Keratinocyte (primary cell): ENCODE data around the gene QRICH1. TPM values are rescaled to one million over a fixed set of nuclear protein-coding genes. Genes with fewer than 3 reads are reported as not detected.

ENCODE experiments used
- DNase-seq: peaks from one replicate; pipeline ENCODE4 v3.0.0-alpha.2; 2011; ENCODE audit warnings: low read depth, missing footprints, low spot score
- FAIRE-seq: peaks from 2 replicates; lab custom pipeline; 2011; peaks lifted over from hg19 to GRCh38; lab: Jason Lieb, UNC
- H2AFZ ChIP-seq: 2 replicates; pipeline ENCODE4 v1.6.0; 2012; ENCODE audit warnings: low read length, control low read depth, inconsistent platforms; ENCODE audit not compliant: control insufficient read depth
- H3K27ac ChIP-seq: 2 replicates; pipeline ENCODE4 v1.5.1; 2011; ENCODE audit warnings: low read length; ENCODE audit not compliant: control insufficient read depth, insufficient read depth
- H3K27me3 ChIP-seq: 3 replicates; pipeline ENCODE4 v1.6.0; 2011; ENCODE audit warnings: low read length; ENCODE audit not compliant: control insufficient read depth, insufficient read depth; ENCODE audit errors: extremely low read depth
- H3K36me3 ChIP-seq, 2 experiments: 2 replicates in 1 of 2; 3 replicates in 1 of 2; pipeline ENCODE4 v1.5.1; 2011; ENCODE audit warnings: low read length in 2 of 2, mild to moderate bottlenecking in 1 of 2; ENCODE audit not compliant: control insufficient read depth in 2 of 2, insufficient read depth in 2 of 2; ENCODE audit errors: extremely low read depth in 1 of 2
- H3K4me1 ChIP-seq: 3 replicates; pipeline ENCODE4 v1.5.1; 2011; ENCODE audit warnings: low read length; ENCODE audit not compliant: control insufficient read depth, insufficient read depth; ENCODE audit errors: extremely low read depth
- H3K4me2 ChIP-seq: 3 replicates; pipeline ENCODE4 v1.6.0; 2011; ENCODE audit warnings: low read depth, low read length; ENCODE audit not compliant: control insufficient read depth, insufficient read depth; ENCODE audit errors: extremely low read depth
- H3K4me3 ChIP-seq, 3 experiments: fragments of 200-600 bp in 1 of 3; sonication (generic) in 1 of 3; 2 replicates in 2 of 3; 3 replicates in 1 of 3; pipeline ENCODE4 v1.5.1; 2011 to 2016; ENCODE audit warnings: low read length in 3 of 3, mild to moderate bottlenecking in 3 of 3, control low read depth in 2 of 3, inconsistent platforms in 1 of 3, low read depth in 1 of 3, mixed read lengths in 1 of 3, mixed run types in 1 of 3, moderate library complexity in 1 of 3; ENCODE audit not compliant: control insufficient read depth in 2 of 3, insufficient read depth in 2 of 3; ENCODE audit errors: extremely low read depth in 1 of 3
- H3K79me2 ChIP-seq: 2 replicates; pipeline ENCODE4 v1.6.0; 2012; ENCODE audit warnings: low read length; ENCODE audit not compliant: control insufficient read depth, insufficient read depth
- H3K9ac ChIP-seq: 3 replicates; pipeline ENCODE4 v1.6.0; 2011; ENCODE audit warnings: low read length; ENCODE audit not compliant: control insufficient read depth, insufficient read depth; ENCODE audit errors: extremely low read depth
- H3K9me1 ChIP-seq: 3 replicates; pipeline ENCODE4 v1.6.0; 2011; ENCODE audit warnings: low read length; ENCODE audit not compliant: control insufficient read depth, insufficient read depth; ENCODE audit errors: extremely low read depth
- H3K9me3 ChIP-seq: 2 replicates; pipeline ENCODE4 v1.5.1; 2012; ENCODE audit warnings: low read depth, low read length; ENCODE audit not compliant: control insufficient read depth
- H4K20me1 ChIP-seq: 3 replicates; pipeline ENCODE4 v1.6.0; 2011; ENCODE audit warnings: low read length; ENCODE audit not compliant: control insufficient read depth, insufficient read depth; ENCODE audit errors: extremely low read depth
- EZH2 ChIP-seq: IDR thresholded peaks from one replicate; pipeline ENCODE4 v1.6.1; 2012; ENCODE audit warnings: inconsistent platforms, mild to moderate bottlenecking, low read length, moderate library complexity
- dilution Hi-C: fragments of 300-500 bp; cut with MboI; formaldehyde crosslinking; loops from one replicate; pipeline ENCODE4 v1.7.0; 2020; ENCODE audit warnings: low sequenced_read_pairs; ENCODE audit not compliant: extremely low pct_ligation_motif_present
- polyA plus RNA-seq, 5 experiments: library from polyadenylated mRNA; depleted of rRNA in 3 of 5; stranded (reverse) in 3 of 5; stranded (forward) in 1 of 5; unstranded in 1 of 5; fragments of >200 nt; gene quantifications; 1 replicate in 1 of 5; 2 replicates in 3 of 5; 3 replicates in 1 of 5; pipeline versions ENCODE4 v1.2.1 to v1.2.3, GENCODE V29; 2011 to 2012; ENCODE audit warnings: missing spikeins in 2 of 5, low read depth in 1 of 5, low replicate concordance in 1 of 5
- TF ChIP-seq, protein P1 (sequence below), 3 experiments: IDR thresholded peaks in 1 of 3; conservative IDR thresholded peaks in 1 of 3; optimal IDR thresholded peaks in 1 of 3; 2 replicates in 2 of 3; 3 replicates in 1 of 3; pipeline versions ENCODE3 to v1.5.1; 2011; ENCODE audit warnings: low read length in 3 of 3, mild to moderate bottlenecking in 3 of 3, moderate library complexity in 2 of 3, control low read depth in 1 of 3, inconsistent platforms in 1 of 3; ENCODE audit not compliant: insufficient read depth in 2 of 3; ENCODE audit errors: extremely low read depth in 1 of 3

Gene QRICH1
- polyA plus RNA-seq, 1 donor (not counting 4 experiments of a cell fraction or from before 2014, with no cell fraction given), result 60.4 TPM

DNA sequence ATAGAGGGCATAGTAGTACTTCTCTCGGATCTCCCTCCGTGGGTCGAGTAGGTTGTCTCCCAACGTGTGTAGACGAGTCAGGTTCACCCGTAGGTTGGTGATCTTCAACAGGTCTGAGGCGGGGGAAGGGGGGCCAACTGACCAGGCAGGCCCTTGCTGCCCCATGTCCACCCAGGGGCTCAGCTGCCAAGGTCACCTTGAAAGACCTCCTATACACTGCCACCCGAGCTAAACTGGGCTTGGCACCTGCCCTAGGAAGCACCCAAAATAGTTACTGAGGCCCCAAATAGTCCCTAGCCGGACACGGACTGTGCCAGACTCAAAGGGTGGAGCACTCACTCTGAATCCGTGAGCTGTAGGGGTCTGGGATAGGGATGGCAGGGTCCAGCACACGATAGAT lies 37.2 kb upstream of the QRICH1 start:
- no peak overlapping the region for H3K9ac ChIP-seq
- peaks cover 19% of the 10 kb centered on the region for H3K4me1 ChIP-seq
- H3K27ac ChIP-seq, result no peak overlapping the region
- H3K36me3 ChIP-seq, result peaks cover 13 to 16% of the 10 kb centered on the region in 2 experiments
- DNase-seq (no peak), FAIRE-seq (no peak)
- H3K79me2 ChIP-seq, result peaks cover 18% of the 10 kb centered on the region
- H4K20me1 ChIP-seq, result no peaks in the 10 kb centered on the region
- H3K4me3 ChIP-seq, result no peak overlapping the region
- H3K9me1 ChIP-seq, result no peaks in the 10 kb centered on the region
- dilution Hi-C loops, result no loop called here
- H3K27me3 ChIP-seq, result no peaks in the 10 kb centered on the region
- no peak overlapping the region for H3K4me2 ChIP-seq
- TF ChIP-seq, protein P1, sequence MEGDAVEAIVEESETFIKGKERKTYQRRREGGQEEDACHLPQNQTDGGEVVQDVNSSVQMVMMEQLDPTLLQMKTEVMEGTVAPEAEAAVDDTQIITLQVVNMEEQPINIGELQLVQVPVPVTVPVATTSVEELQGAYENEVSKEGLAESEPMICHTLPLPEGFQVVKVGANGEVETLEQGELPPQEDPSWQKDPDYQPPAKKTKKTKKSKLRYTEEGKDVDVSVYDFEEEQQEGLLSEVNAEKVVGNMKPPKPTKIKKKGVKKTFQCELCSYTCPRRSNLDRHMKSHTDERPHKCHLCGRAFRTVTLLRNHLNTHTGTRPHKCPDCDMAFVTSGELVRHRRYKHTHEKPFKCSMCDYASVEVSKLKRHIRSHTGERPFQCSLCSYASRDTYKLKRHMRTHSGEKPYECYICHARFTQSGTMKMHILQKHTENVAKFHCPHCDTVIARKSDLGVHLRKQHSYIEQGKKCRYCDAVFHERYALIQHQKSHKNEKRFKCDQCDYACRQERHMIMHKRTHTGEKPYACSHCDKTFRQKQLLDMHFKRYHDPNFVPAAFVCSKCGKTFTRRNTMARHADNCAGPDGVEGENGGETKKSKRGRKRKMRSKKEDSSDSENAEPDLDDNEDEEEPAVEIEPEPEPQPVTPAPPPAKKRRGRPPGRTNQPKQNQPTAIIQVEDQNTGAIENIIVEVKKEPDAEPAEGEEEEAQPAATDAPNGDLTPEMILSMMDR (optimal IDR thresholded peaks at IDR 0.05 in 1 of 3, IDR thresholded peaks at IDR 0.05 in 1 of 3, conservative IDR thresholded peaks at IDR 0.05 in 1 of 3; ENCODE audit: extremely low read depth in 1 of 3, insufficient read depth in 2 of 3, low read length in 3 of 3), result no peak
- TF ChIP-seq EZH2, result no peak
- no peaks in the 10 kb centered on the region for H3K9me3 ChIP-seq
- H2AFZ ChIP-seq, result no peak overlapping the region

DNA sequence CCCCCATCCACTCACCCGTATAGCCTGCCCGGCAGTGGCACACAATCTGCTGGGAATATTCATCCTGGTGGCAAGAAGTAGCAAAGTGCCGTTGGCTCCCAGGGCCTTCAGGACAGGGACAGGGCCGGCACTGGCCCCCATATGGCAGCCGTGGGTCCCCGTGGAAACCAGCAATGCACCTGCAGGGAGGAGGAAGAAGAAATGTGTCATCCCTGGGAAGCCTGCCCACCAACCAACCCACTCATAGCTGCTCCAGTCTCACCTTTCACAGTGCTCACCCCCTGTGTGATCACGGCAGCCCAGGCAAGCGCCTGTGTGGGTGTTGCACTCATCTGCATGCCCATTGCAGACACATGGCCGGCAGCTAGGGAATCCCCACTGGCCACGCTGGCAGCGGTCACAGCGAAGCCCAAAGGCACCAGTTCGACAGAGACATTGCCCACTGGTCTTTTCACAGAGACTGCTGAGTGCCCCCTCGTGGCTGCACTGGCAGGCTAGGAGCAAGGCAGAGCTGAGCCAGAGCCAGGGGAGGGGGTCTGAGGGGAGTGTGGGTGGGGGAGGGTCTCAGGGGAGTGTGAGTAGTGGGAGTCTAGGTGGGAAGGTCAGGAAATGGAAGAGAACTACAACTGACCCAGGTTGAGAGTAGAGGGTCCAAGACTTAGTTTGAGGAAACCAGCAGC lies 31.3 kb upstream of the QRICH1 start:
- no peak overlapping the region for H3K27ac ChIP-seq
- H3K9me1 ChIP-seq, result no peaks in the 10 kb centered on the region
- no peak overlapping the region for H2AFZ ChIP-seq
- no peak overlapping the region for H3K9ac ChIP-seq
- no peak overlapping the region for H3K4me3 ChIP-seq
- dilution Hi-C loops, result no loop called here
- no peak overlapping the region for H3K4me2 ChIP-seq
- no peaks in the 10 kb centered on the region for H3K9me3 ChIP-seq
- TF ChIP-seq, protein P1 (optimal IDR thresholded peaks at IDR 0.05 in 1 of 3, IDR thresholded peaks at IDR 0.05 in 1 of 3, conservative IDR thresholded peaks at IDR 0.05 in 1 of 3; ENCODE audit: extremely low read depth in 1 of 3, insufficient read depth in 2 of 3, low read length in 3 of 3), result no peak
- TF ChIP-seq EZH2, result no peak
- DNase-seq, result no peak
- no peak for FAIRE-seq
- peaks cover 35 to 43% of the 10 kb centered on the region in 2 experiments for H3K36me3 ChIP-seq
- H3K4me1 ChIP-seq, result no peaks in the 10 kb centered on the region
- H4K20me1 ChIP-seq, result no peaks in the 10 kb centered on the region
- H3K27me3 ChIP-seq, result no peaks in the 10 kb centered on the region
- peaks cover under 1% of the 10 kb centered on the region for H3K79me2 ChIP-seq
